Left ventricle myocardium superior (tissue), 1 donor: Measurements from ENCODE around the gene ICAM1. TPM values are rescaled to one million over a fixed set of nuclear protein-coding genes. Genes with fewer than 3 reads are reported as not detected.
A peak's percentile ranks its signal among the peaks of the same experiment; 100 is the strongest.

Source experiments
- ATAC-seq: fragments of 200-7000 bp; cut with Tn5 transposase; one replicate; pipeline ENCODE4 v1.9.1; 2020; ENCODE audit warnings: mild to moderate bottlenecking, moderate library complexity
- DNase-seq: peaks from one replicate; pipeline ENCODE4 v3.0.0-alpha.2; 2020
- intact Hi-C: fragments of 100-400 bp; cut with micrococcal nuclease; formaldehyde crosslinking; loops from one replicate; pipeline ENCODE4 v1.11.0; 2022
- total RNA-seq: library from RNA; stranded (reverse); fragmentation: NEBNext Ultra II Directional; extraction: Animal tissue kit (Norgen Biotek cat#: 25700); gene quantifications from one replicate; pipeline ENCODE4 v1.2.1, GENCODE V29; 2021
- donor health status: DM: no; HTN: yes; CAD: no; lungs with severe emphysema.

The ICAM1 gene
- total RNA-seq, 1 donor from 2014 or later: 7.3 TPM

GRCh38 chr19:10316229-10317044 is 45.5 kb downstream of the ICAM1 start:
- DNase-seq (no peak), ATAC-seq (peak; percentile 38)
- intact Hi-C loops: no loop called here

DNA sequence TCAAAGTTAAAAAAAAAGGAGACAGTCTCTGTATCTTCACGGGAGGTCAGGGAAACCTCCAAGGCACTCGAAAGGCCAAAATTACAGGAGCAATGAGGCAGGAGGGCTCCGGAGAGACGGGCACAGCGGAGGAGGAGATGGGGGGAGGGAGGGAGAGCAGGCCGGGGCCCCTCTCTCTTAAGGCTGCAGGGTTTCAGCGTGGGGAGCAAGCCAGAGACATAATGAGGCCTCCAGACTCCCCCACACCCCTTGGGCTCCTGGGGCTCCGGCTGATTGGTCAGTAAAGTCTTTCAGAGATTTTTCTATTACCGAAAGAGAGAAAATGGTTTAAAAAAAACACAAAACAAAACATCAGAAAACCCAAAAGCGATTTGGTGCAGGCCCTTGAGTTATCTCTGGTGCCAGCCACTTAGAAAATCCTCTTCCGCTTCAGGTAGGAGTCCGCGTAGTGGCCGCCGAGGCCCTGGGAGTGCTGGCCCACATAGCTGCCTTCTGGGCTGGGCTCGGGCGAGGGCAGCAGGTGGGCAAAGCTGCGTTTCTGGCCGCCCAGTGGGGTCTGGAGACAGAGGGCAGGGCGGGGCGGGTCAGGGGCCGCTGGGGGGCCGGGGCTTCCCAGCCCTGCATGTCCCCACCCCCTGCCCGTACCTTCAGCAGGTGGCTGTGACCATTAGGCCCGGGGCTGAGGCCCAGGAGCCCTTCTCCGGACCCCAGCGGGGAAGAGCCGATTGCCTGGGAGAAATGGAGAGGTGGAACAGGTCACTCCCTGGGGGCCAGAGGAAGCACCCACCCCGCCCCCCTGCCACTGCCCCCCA is 46.3 kb downstream of the ICAM1 start:
- intact Hi-C loops: no loop called here
- ATAC-seq (no peak), DNase-seq (no peak)

GRCh38 chr19:10317857-10318462 is 47.0 kb downstream of the ICAM1 start:
- no peak for DNase-seq
- intact Hi-C loops: no loop called here
- no peak for ATAC-seq

GRCh38 chr19:10318807-10319682 is 48.1 kb downstream of the ICAM1 start:
- ATAC-seq (no peak), DNase-seq (no peak)
- intact Hi-C loops: no loop called here

- intact Hi-C loops: no loop called here
- no peak for DNase-seq
- ATAC-seq: no peak
These were observed 49.9 kb downstream of the ICAM1 start for GRCh38 chr19:10320602-10321416.

GRCh38 chr19:10321417-10321797 is 50.5 kb downstream of the ICAM1 start:
- intact Hi-C loops: no loop called here
- DNase-seq (no peak), ATAC-seq (no peak)

DNA sequence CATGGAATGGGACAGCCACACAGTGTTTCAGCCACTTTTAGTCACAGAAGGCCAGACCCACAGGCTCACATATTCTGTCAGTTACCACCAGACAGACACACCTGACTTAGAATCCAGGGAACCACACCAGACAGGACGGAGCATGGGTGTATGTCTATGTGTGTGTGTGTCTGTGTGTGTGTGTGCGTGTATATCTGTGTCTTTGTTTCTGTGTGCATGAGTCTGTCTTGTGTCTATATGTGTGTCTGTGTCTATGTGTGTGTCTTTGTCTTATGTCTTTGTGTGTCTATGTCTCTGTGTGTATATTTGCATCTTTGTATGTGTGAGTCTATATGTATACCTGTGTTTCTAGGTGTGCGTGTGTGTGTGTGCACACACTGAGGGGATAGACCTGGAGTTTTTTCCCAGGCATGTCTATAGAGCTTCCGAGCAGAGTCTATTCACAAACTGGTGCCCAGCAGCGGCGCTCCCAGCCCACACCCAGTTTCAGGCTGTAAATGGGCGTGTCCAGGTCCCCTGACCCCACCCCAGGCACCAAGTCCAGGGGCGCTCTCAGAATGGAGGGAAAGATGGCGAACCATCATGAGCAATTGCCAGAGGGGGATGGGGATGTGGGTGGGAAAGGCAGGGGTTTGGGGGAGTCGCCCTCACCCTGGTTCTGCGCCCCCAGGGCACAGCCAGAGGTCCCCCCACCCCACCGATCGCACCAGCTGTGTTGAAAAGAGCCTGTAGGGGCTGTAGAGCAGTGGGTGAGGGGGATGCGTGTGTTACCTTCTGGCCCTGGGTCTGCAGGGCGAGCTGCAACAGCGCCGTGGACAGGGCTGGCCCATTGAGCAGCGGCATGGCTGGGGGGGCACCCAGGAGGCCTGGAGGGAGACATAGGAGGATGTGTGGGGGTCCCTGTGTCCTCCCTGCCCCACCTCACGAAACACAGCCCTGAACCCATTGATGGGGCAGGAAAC is 51.2 kb downstream of the ICAM1 start:
- DNase-seq: no peak
- ATAC-seq: no peak

GRCh38 chr19:10325732-10326131 is 54.8 kb downstream of the ICAM1 start:
- intact Hi-C loops: no loop called here
- DNase-seq (no peak), ATAC-seq (no peak)

More for the DNA sequence above, 51.2 kb downstream of the ICAM1 start:
- intact Hi-C loops: no loop called here

- DNase-seq (no peak), ATAC-seq (no peak)
- intact Hi-C loops: no loop called here
These were observed 56.9 kb downstream of the ICAM1 start for GRCh38 chr19:10327793-10328192.

DNA sequence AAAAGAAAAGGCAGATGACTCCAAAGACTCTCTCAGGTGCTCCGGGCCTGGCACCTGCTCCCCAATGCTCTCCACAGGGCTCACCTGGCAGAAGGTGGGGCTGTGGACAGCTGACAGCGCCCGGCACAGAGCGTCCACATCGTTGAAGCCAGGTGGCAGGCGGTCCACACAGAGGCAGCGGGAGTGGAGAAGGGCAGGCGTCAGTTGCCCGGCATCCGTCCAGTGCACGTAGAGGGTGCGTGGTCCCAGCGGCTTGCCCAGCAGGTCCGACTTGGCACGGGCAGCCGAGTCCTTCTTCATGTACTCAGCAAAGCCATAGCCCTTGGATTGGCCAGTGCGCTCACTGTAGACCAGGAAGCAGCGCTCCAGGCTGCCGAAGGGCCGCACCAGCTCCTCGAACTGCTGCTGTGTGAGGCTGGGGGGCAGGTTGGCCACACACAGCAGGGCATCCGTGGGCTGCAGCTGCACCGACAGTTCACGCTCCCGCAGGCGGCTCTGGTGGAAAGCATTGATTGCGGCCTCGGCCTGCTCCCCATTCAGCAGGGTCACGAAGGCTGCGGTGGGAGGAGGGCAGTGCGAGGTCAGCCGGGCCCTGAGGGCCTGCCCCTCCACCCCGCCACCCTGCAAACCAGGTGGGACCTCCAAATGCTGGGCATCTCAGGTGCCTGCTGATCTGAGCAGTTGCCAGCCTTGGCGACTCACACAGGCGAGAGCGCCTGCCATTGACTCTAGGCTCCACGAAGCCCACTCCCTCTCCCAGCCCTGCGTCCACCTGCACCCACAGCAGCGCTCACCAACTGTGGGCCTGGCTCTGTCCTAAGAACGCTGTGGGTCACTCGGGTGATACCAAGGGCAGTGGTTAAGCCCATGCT is 57.9 kb downstream of the ICAM1 start:
- no peak for ATAC-seq
- no peak for DNase-seq
- intact Hi-C loops: no loop called here

DNA sequence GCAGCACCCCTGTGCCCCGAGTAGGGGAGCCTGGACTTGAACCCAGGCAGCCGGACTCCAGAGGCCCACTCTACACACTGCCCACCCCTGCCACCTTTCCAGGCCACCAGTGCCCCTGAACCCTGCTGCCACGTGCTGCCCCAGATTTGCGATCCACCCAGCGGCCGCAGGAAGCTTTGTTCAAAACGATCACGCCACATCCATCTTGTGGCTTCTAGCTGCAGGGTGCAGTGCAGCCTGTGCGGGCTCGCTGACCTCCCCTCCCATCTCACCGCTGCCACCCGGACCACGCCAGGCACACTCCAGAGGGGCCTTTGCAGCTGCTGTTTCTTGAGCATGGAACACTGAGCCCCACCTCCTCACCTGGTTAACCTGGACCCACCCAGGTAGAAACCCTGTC is 58.6 kb downstream of the ICAM1 start:
- intact Hi-C loops: no loop called here
- DNase-seq: no peak
- no peak for ATAC-seq

- ATAC-seq (no peak), DNase-seq (no peak)
- intact Hi-C loops: loop anchor here (10.0 kb wide), 1 partner anchor 48 kb away; the partner anchor contains the start of genes ICAM4 and ICAM5
These were observed 61.4 kb downstream of the ICAM1 start for GRCh38 chr19:10332158-10332964.

GRCh38 chr19:10332965-10333757 is 62.2 kb downstream of the ICAM1 start, which contains the start of gene RAVER1:
Gene RAVER1, minus strand, starts transcription at chr19:10333529. Its CDS starts 22 bp downstream, at chr19:10333507.
- ATAC-seq: peak; percentile 94
- intact Hi-C loops: loop anchor here (10.0 kb wide), 1 partner anchor 48 kb away; the partner anchor contains the start of genes ICAM4 and ICAM5
- peak; percentile 99 for DNase-seq
